Measurements from ENCODE around the gene KRTAP2-4.
"Not testable (repeated sequence)": the region's sequence is repeated elsewhere in the genome, so short reads cannot be mapped to it uniquely, and the experiment has no call there.

Gene KRTAP2-4

GRCh38 chr17:41065829-41066624, at the start of gene KRTAP2-4:
KRTAP2-4 (minus strand) TSS chr17:41065879; CDS start chr17:41065845, 34 bp downstream.
- TF ChIP-seq CTCF (conservative IDR thresholded peaks at IDR 0.05; ENCODE audit: low read depth, low read length), result no peak
- H3K4me3 ChIP-seq (ENCODE audit: low read length), result no peak within 1 kb of the TSS
- DNase-seq (ENCODE audit: low read depth), result no peak

DNA sequence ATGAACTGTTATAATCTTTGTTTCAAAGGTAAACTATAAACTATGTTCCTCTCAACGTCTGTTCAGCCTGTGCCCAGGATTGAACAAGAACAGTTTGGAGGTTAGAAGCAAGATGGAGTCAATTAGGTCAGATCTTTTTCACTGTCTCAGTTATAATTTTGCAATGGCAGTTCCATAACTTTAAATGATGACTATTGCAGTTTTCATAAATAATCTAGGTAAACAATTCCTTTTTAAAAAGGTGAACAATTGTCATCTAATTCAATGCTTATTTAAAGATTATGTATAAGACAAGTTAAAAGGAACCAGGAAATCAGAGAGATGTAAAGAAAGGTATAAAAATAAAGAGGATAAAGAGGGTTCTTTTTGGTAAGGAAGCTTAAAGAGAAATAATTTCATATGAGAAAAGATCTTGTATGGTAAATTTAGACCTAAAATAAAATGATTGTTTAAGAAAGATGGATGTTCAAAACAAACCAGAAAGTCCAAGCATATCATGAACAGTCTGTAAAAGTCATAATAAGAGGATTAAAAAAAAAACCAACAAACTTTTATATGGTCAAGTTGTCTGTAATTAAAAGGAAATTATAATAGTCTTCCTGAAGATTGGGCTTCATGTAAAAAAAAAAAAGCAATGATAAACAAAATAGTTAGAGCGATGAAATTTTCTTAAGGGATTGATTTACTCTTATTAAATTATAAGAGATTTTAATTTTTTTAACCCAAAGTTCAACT, 45.6 kb upstream of the KRTAP2-4 start:
- TF ChIP-seq CTCF (conservative IDR thresholded peaks at IDR 0.05; ENCODE audit: low read depth, low read length), result no peak
- no peak overlapping the region for H3K4me3 ChIP-seq (ENCODE audit: low read length)
- no peak for DNase-seq (ENCODE audit: low read depth)

DNA sequence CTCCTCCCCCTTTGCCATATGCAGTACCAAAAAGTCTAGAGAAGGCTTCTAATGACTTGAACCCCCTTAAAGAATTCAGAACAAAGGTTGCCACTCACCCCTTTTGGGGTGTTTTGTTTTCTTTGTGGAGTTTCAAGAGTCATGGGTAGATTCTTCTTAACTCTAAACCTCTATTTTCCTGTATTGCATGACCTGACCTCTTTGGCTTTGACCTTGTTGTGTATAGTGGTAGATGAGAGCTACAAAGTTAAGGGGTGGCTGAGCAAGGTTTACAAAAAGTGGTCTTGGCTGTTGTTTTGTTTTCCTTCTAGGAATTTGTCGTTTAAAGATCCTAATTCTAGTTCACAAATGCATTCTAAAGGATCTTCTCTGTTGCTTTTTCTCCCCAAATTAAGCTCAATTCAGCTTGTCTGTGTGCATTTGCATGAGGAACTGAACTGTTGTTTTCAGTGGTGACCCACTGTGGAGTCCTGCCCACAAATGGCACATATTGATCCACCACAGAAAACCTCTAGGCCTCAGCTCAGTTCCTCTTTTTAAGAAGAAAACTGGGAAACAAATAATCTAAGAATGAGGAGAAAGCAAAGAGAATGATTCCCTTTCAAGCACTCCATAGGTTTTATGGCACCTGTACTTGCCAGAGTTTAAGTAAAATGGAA, 43.2 kb upstream of the KRTAP2-4 start:
- H3K4me3 ChIP-seq (ENCODE audit: low read length), result not testable (repeated sequence)

GRCh38 chr17:41107941-41108450, 42.3 kb upstream of the KRTAP2-4 start:
- H3K4me3 ChIP-seq (ENCODE audit: low read length), result no peak overlapping the region
- TF ChIP-seq CTCF (conservative IDR thresholded peaks at IDR 0.05; ENCODE audit: low read depth, low read length), result no peak
- no peak for DNase-seq (ENCODE audit: low read depth)

More for the DNA sequence above, 43.2 kb upstream of the KRTAP2-4 start:
- DNase-seq (ENCODE audit: low read depth), result not testable (repeated sequence)

GRCh38 chr17:41105347-41105746, 39.7 kb upstream of the KRTAP2-4 start, which contains the start of gene KRTAP4-9:
KRTAP4-9 (plus strand) TSS chr17:41105389; CDS start chr17:41105389, 0 bp downstream.
- DNase-seq (ENCODE audit: low read depth); H3K4me3 ChIP-seq (ENCODE audit: low read length): not testable (repeated sequence)

GRCh38 chr17:41104386-41105038, 38.8 kb upstream of the KRTAP2-4 start:
- H3K4me3 ChIP-seq (ENCODE audit: low read length); DNase-seq (ENCODE audit: low read depth): not testable (repeated sequence)

DNA sequence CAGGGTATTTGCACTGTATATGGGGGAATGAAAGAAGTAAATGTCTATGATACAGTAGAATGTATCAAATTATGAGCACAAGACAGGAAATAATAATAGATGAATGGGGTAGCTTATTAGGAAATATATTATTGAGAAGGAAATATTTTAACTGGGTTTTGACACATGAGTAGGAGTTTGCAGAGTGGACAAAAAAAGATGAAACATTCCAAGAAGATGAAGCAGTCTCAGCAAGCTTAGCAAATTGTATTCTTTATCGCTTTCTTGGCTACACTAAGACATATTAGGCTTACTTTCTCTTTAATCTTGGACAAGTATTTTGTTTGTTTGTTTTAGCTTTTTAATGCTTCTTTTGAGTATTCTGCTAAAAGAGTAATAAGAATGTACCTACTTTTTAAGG, 38.2 kb upstream of the KRTAP2-4 start:
- DNase-seq (ENCODE audit: low read depth), result no peak
- H3K4me3 ChIP-seq (ENCODE audit: low read length), result no peak overlapping the region
- TF ChIP-seq CTCF (conservative IDR thresholded peaks at IDR 0.05; ENCODE audit: low read depth, low read length), result no peak

DNA sequence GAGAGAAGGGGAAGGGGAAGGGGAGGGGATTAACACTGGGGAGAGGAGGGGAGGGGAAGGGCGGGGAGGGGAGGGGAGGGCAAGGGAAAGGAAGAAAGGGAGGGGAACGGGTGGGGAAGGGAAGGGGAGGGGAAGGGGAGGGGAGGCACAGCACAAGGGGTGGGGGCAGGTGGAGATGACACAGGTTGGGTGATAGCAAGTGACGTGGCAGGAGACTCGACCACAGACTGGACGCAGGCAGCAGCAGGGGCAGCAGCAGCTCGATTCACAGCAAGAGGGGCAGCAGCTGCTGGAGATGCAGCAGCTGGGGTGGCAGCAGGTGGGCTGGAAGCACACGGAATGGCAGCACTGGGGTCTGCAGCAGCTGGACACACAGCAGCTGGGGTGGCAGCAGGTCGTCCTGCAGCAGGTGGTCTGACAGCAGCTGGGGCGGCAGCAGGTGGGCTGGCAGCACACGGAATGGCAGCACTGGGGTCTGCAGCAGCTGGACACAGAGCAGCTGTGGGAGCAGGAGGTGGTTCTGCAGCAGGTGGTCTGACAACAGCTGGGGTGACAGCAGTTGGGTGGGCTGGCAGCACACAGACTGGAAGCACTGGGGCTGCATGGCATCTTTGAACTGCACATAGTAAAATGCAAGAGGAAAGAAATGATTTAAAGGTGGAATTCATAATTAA, 36.0 kb upstream of the KRTAP2-4 start, which contains the start of gene KRTAP4-16:
Gene KRTAP4-16, minus strand, starts transcription at position 624 of the 674 bp plus-strand sequence. Its CDS starts 0 bp downstream, at position 624.
- no peak for DNase-seq (ENCODE audit: low read depth)
- no peak within 1 kb of the TSS for H3K4me3 ChIP-seq (ENCODE audit: low read length)
- TF ChIP-seq CTCF (conservative IDR thresholded peaks at IDR 0.05; ENCODE audit: low read depth, low read length), result no peak

DNA sequence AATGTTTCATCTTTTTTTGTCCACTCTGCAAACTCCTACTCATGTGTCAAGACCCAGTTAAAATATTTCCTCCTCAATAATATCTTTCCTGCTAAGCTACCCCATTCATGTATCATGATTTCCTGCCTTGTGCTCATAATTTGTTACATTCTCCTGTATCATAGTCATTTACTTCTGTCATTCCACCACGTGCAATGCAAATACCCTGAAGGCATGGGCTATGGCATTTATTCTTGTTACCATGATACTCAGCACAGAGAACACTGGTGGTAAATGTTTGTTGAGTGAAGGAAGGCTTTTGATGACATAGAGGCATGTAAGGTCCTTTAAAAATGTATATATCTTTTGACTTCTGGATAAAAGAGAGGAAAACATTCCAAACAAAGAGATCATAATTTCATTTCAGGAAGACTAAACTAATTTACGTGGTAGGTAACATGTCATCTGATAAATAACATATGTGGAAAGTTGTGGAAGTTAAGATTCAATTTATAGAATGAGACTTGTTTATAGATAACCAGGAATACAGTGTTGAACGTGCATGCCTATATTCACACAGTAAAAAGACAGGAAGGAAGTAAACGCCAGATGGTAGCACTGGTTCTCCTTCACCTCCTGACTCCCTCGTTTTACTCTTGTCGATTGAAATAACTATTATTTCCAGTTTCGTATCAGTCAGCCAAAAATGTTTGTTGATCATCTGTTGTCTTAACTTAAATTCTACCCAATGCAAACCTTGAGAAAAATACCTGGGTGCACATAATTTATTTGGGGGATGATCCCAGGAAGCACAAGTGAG, 34.2 kb upstream of the KRTAP2-4 start:
- not testable (repeated sequence) for H3K4me3 ChIP-seq (ENCODE audit: low read length); DNase-seq (ENCODE audit: low read depth)
